Erythroblast (primary cell): Measurements from ENCODE around the gene SPDEF.

Experiments
- GATA1 ChIP-seq: IDR thresholded peaks from 2 replicates; pipeline ENCODE4 v1.6.1; 2011; ENCODE audit warnings: low read depth, mild to moderate bottlenecking, control low read depth, low read length, moderate library complexity
- POLR2A ChIP-seq: IDR thresholded peaks from 2 replicates; pipeline ENCODE4 v1.6.1; 2011; ENCODE audit warnings: mild to moderate bottlenecking, low read length

DNA sequence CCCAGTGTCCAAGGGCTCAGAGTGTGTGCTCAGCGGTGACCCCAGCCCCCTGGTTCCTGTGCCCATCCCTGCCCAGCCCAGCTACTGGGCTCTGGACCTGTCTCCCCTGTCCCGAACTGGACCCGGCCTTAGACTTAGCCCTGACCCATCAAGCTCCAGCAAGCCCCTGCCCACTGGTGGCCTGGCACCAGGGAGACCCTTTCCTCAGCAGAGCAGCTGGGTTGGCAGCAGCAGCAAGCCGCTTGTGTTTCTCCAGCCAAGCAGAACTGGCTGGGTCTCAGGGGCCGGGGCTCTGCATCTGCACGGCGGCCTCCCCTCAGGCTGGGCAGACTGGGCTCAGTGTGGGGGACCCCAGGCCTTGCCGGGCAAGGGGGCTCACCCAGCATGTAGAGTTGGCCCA, 801 bp downstream of the SPDEF start:
- TF ChIP-seq POLR2A, result no peak
- TF ChIP-seq GATA1, result no peak
